ENCODE data around the gene ADPRM. TPM values are rescaled to one million over a fixed set of nuclear protein-coding genes. Genes with fewer than 3 reads are reported as not detected.

The ADPRM gene
- total RNA-seq, 4 donors from 2014 or later = 2.8 to 16.2 (median 6.1) TPM

GRCh38 chr17:10739386-10739785 lies 42.0 kb downstream of the ADPRM start:
- 83 to 84% methylated on average over 3 to 5 of the region's 5 CpGs for WGBS, 2 donors (ENCODE audit: low coverage in 1 of 2)
- no peak for DNase-seq
- Histone ChIP-seq H3K4me1 (peaks cover 11 to 22% (median 13%) of the 10 kb centered on the region in 4 donors), H3K36me3 (no peaks in the 10 kb centered on the region), H3K27ac (peak overlapping the region in 1 of 4 donors; percentile 79), H3K9me3 (no peaks in the 10 kb centered on the region), H3K4me3 (no peak overlapping the region), H3K27me3 (no peaks in the 10 kb centered on the region)
- in situ Hi-C loops (cut with MboI; ENCODE audit: low pct_ligation_motif_present in 1 of 4, low pct_unique_long_range_greater_than_20kb in 1 of 4, low sequenced_read_pairs in 3 of 4) = loop anchor here in 3 of 4 donors (10.0 to 25.0 kb wide), 4 partner anchors 95 to 873 kb away; partner anchors contain the start of gene PIRT (in 1 of the 3)
- intact Hi-C loops (cut with DNase I; ENCODE audit: low total_unique reads) = no loop called here
- TF ChIP-seq EP300 (IDR thresholded peaks at IDR 0.05; ENCODE audit: low read depth) = no peak
- TF ChIP-seq CTCF (IDR thresholded peaks at IDR 0.05) = no peak
- no peak for TF ChIP-seq POLR2A (IDR thresholded peaks at IDR 0.05)
- no peak for TF ChIP-seq POLR2AphosphoS5 (IDR thresholded peaks at IDR 0.05)

- in situ Hi-C loops (cut with MboI; ENCODE audit: low pct_ligation_motif_present in 1 of 4, low pct_unique_long_range_greater_than_20kb in 1 of 4, low sequenced_read_pairs in 3 of 4) = loop anchor here in 2 of 4 donors (10.0 to 25.0 kb wide), 2 partner anchors 103 to 871 kb away; no protein-coding TSS in a partner anchor
- TF ChIP-seq POLR2AphosphoS5 (IDR thresholded peaks at IDR 0.05) = no peak
- TF ChIP-seq POLR2A (IDR thresholded peaks at IDR 0.05) = no peak
- TF ChIP-seq CTCF (IDR thresholded peaks at IDR 0.05) = no peak
- no peak for TF ChIP-seq EP300 (IDR thresholded peaks at IDR 0.05; ENCODE audit: low read depth)
- peaks cover 15 to 39% (median 25%) of the 10 kb centered on the region in 4 donors for H3K4me1 ChIP-seq
- 85 to 91% methylated on average over 2 to 10 of the region's 10 CpGs for WGBS, 2 donors (ENCODE audit: low coverage in 1 of 2)
- DNase-seq = no peak
- no peaks in the 10 kb centered on the region for H3K27me3 ChIP-seq
- no peak overlapping the region for H3K4me3 ChIP-seq
- intact Hi-C loops (cut with DNase I; ENCODE audit: low total_unique reads) = no loop called here
- H3K9me3 ChIP-seq = no peaks in the 10 kb centered on the region
- H3K27ac ChIP-seq = no peak overlapping the region
- no peaks in the 10 kb centered on the region for H3K36me3 ChIP-seq
These were observed 44.2 kb downstream of the ADPRM start for GRCh38 chr17:10741416-10742135.

GRCh38 chr17:10742431-10742830 lies 45.0 kb downstream of the ADPRM start:
- H3K27me3 ChIP-seq = no peaks in the 10 kb centered on the region
- intact Hi-C loops (cut with DNase I; ENCODE audit: low total_unique reads) = no loop called here
- 88 to 100% methylated on average over 5 to 6 of the region's 6 CpGs for WGBS, 2 donors (ENCODE audit: low coverage in 1 of 2)
- peaks cover 15 to 35% (median 23%) of the 10 kb centered on the region in 4 donors for H3K4me1 ChIP-seq
- TF ChIP-seq CTCF (IDR thresholded peaks at IDR 0.05) (no peak), EP300 (IDR thresholded peaks at IDR 0.05; ENCODE audit: low read depth) (no peak), POLR2AphosphoS5 (IDR thresholded peaks at IDR 0.05) (no peak), POLR2A (IDR thresholded peaks at IDR 0.05) (no peak)
- no peaks in the 10 kb centered on the region for H3K36me3 ChIP-seq
- H3K9me3 ChIP-seq = no peaks in the 10 kb centered on the region
- DNase-seq = no peak
- H3K27ac ChIP-seq = no peak overlapping the region
- in situ Hi-C loops (cut with MboI; ENCODE audit: low pct_ligation_motif_present in 1 of 4, low pct_unique_long_range_greater_than_20kb in 1 of 4, low sequenced_read_pairs in 3 of 4) = loop anchor here in 2 of 4 donors (10.0 to 25.0 kb wide), 2 partner anchors 102 to 870 kb away; no protein-coding TSS in a partner anchor
- no peak overlapping the region for H3K4me3 ChIP-seq

- Histone ChIP-seq H3K27me3 (no peaks in the 10 kb centered on the region), H3K4me3 (no peak overlapping the region), H3K36me3 (no peaks in the 10 kb centered on the region), H3K4me1 (peaks cover 6 to 24% (median 14%) of the 10 kb centered on the region in 4 donors), H3K27ac (peak overlapping the region in 1 of 4 donors; percentile 39), H3K9me3 (no peaks in the 10 kb centered on the region)
- WGBS, 2 donors (ENCODE audit: low coverage in 1 of 2) = 48 to 56% methylated on average over 6 to 8 of the region's 8 CpGs
- intact Hi-C loops (cut with DNase I; ENCODE audit: low total_unique reads) = no loop called here
- TF ChIP-seq EP300 (IDR thresholded peaks at IDR 0.05; ENCODE audit: low read depth) (no peak), POLR2AphosphoS5 (IDR thresholded peaks at IDR 0.05) (no peak), CTCF (IDR thresholded peaks at IDR 0.05) (no peak), POLR2A (IDR thresholded peaks at IDR 0.05) (no peak)
- no peak for DNase-seq
- in situ Hi-C loops (cut with MboI; ENCODE audit: low pct_ligation_motif_present in 1 of 4, low pct_unique_long_range_greater_than_20kb in 1 of 4, low sequenced_read_pairs in 3 of 4) = loop anchor here in 2 of 4 donors (10.0 to 25.0 kb wide), 2 partner anchors 101 to 869 kb away; no protein-coding TSS in a partner anchor
These were observed 46.1 kb downstream of the ADPRM start for GRCh38 chr17:10743316-10744009.

Data from transverse colon (tissue), 4 donors.